A673 (cell line): ENCODE data around the gene SHROOM2. TPM values are rescaled to one million over a fixed set of nuclear protein-coding genes. Genes with fewer than 3 reads are reported as not detected.

ENCODE experiments used
- BruUV-seq: library from RNA; stranded (reverse); fragments of 400-500 nt; replicated peaks from 2 replicates; lab custom pipeline; 2021; lab: Mats Ljungman, UMichigan
- CTCF ChIA-PET: fragments of 300-600 bp; sonication (Branson Sonifier 250); formaldehyde crosslinking; loops from one replicate; lab custom pipeline; 2022; ENCODE audit warnings: antibody characterized with exemption; lab: Charles Lee
- POLR2A ChIA-PET: fragments of 300-600 bp; sonication (Branson Sonifier 250); formaldehyde crosslinking; loops from one replicate; lab custom pipeline; 2022; ENCODE audit warnings: antibody characterized with exemption; ENCODE audit not compliant: low non-redundant PET; lab: Charles Lee
- DNase-seq: peaks from one replicate; pipeline ENCODE4 v3.0.0-alpha.2; 2015; ENCODE audit warnings: low spot score
- H3K27ac ChIP-seq: fragments of 200-600 bp; sonication (generic); 2 replicates; pipeline ENCODE4 v1.5.1; 2016; ENCODE audit warnings: mixed run types, low read depth, mild to moderate bottlenecking, mixed read lengths, antibody characterized with exemption, low read length; ENCODE audit not compliant: poor library complexity, severe bottlenecking
- H3K27me3 ChIP-seq: fragments of 200-600 bp; sonication (generic); replicated peaks from 2 replicates; pipeline ENCODE4 v1.6.1; 2017; ENCODE audit warnings: mixed run types, low read depth, mild to moderate bottlenecking, mixed read lengths, antibody characterized with exemption, low read length; ENCODE audit not compliant: insufficient read depth, poor library complexity
- H3K36me3 ChIP-seq: fragments of 200-600 bp; sonication (generic); 2 replicates; pipeline ENCODE4 v1.6.1; 2016; ENCODE audit warnings: mixed run types, mild to moderate bottlenecking, mixed read lengths, antibody characterized with exemption, low read length; ENCODE audit not compliant: insufficient read depth, poor library complexity, severe bottlenecking
- H3K4me1 ChIP-seq: fragments of 200-600 bp; sonication (generic); 2 replicates; pipeline ENCODE4 v1.6.1; 2017; ENCODE audit warnings: mixed run types, mild to moderate bottlenecking, mixed read lengths, antibody characterized with exemption, low read length; ENCODE audit not compliant: insufficient read depth, poor library complexity, severe bottlenecking
- H3K4me3 ChIP-seq: fragments of 200-600 bp; sonication (generic); 2 replicates; pipeline ENCODE4 v1.5.1; 2016; ENCODE audit warnings: low read depth, mixed run types, mild to moderate bottlenecking, mixed read lengths, low read length; ENCODE audit not compliant: poor library complexity, severe bottlenecking
- H3K9me3 ChIP-seq: fragments of 200-600 bp; sonication (generic); 2 replicates; pipeline ENCODE4 v1.6.1; 2016; ENCODE audit warnings: mixed run types, low read depth, mild to moderate bottlenecking, mixed read lengths, antibody characterized with exemption, low read length; ENCODE audit not compliant: poor library complexity, severe bottlenecking
- EZH2 ChIP-seq: fragments of 200-600 bp; sonication (generic); IDR thresholded peaks from 2 replicates; pipeline ENCODE4 v1.6.1; 2017; ENCODE audit warnings: borderline replicate concordance, low read depth, mild to moderate bottlenecking, mixed read lengths, antibody characterized with exemption, low read length; ENCODE audit not compliant: poor library complexity, severe bottlenecking
- intact Hi-C: fragments of 100-400 bp; cut with micrococcal nuclease; formaldehyde crosslinking; loops from one replicate; pipeline ENCODE4 v1.10.0; 2022; ENCODE audit not compliant: unreplicated experiment
- total RNA-seq: library from RNA; stranded (reverse); gene quantifications from 2 replicates; pipeline ENCODE4 v1.2.3, GENCODE V29; 2021
- TF ChIP-seq, protein P1 (sequence below): fragments of 300-800, 200-600 bp; sonication (generic); conservative IDR thresholded peaks from 2 replicates; pipeline ENCODE4 v1.5.1; 2017; ENCODE audit warnings: low read depth, mild to moderate bottlenecking, antibody characterized with exemption, low read length, moderate library complexity, mixed read lengths

Gene SHROOM2
- total RNA-seq, 1 experiment from 2014 or later: 3.7 TPM

DNA sequence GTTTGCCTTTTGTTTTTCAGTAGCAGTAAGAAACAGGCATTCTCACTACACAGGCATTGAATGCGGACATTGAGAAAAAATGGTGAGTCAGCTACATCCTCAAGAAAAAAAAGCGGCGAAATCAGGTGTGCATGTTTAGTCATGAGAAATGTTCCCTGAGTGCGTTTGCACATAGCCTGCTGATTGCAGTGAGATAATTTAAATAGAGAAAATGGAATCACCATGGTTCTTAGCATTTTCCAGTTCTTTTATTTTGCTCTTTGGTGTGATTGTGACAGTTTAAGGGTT, 126.9 kb downstream of the SHROOM2 start:
- ChIA-PET CTCF (no interaction called here), POLR2A (no interaction called here)
- Histone ChIP-seq H3K27ac (no peak overlapping the region), H3K27me3 (no peaks in the 10 kb centered on the region), H3K4me3 (no peak overlapping the region), H3K9me3 (no peaks in the 10 kb centered on the region), H3K36me3 (no peaks in the 10 kb centered on the region), H3K4me1 (no peaks in the 10 kb centered on the region)
- BruUV-seq: no TSS peak
- no peak for TF ChIP-seq EZH2
- TF ChIP-seq, protein P1, sequence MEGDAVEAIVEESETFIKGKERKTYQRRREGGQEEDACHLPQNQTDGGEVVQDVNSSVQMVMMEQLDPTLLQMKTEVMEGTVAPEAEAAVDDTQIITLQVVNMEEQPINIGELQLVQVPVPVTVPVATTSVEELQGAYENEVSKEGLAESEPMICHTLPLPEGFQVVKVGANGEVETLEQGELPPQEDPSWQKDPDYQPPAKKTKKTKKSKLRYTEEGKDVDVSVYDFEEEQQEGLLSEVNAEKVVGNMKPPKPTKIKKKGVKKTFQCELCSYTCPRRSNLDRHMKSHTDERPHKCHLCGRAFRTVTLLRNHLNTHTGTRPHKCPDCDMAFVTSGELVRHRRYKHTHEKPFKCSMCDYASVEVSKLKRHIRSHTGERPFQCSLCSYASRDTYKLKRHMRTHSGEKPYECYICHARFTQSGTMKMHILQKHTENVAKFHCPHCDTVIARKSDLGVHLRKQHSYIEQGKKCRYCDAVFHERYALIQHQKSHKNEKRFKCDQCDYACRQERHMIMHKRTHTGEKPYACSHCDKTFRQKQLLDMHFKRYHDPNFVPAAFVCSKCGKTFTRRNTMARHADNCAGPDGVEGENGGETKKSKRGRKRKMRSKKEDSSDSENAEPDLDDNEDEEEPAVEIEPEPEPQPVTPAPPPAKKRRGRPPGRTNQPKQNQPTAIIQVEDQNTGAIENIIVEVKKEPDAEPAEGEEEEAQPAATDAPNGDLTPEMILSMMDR: no peak
- DNase-seq: no peak
- intact Hi-C loops: no loop called here

DNA sequence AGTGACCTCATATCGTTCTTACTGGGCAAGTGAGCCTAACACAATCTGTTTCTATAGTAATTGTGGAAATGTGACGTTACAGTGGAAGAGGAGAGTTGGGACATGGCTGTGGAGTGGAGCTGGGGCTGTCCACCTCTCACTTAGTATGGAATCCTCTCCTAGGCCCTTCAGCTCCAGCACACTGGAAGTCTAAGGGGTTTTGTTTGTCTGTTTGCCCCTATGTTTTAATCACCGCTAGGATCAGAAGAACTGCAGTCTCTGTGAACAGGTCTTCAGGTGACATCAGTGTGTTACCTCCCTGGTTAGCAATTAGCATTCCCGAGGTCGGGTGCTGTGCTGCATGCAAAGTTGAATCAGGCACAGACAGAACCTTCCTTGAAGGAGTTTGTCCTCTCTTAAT, 131.6 kb downstream of the SHROOM2 start:
- BruUV-seq: no TSS peak
- DNase-seq: no peak
- ChIA-PET POLR2A (no interaction called here), CTCF (no interaction called here)
- TF ChIP-seq EZH2: no peak
- TF ChIP-seq, protein P1: no peak
- no peaks in the 10 kb centered on the region for H3K9me3 ChIP-seq
- H3K4me3 ChIP-seq: no peak overlapping the region
- no peaks in the 10 kb centered on the region for H3K36me3 ChIP-seq
- intact Hi-C loops: no loop called here
- no peaks in the 10 kb centered on the region for H3K4me1 ChIP-seq
- no peaks in the 10 kb centered on the region for H3K27me3 ChIP-seq
- no peak overlapping the region for H3K27ac ChIP-seq

DNA sequence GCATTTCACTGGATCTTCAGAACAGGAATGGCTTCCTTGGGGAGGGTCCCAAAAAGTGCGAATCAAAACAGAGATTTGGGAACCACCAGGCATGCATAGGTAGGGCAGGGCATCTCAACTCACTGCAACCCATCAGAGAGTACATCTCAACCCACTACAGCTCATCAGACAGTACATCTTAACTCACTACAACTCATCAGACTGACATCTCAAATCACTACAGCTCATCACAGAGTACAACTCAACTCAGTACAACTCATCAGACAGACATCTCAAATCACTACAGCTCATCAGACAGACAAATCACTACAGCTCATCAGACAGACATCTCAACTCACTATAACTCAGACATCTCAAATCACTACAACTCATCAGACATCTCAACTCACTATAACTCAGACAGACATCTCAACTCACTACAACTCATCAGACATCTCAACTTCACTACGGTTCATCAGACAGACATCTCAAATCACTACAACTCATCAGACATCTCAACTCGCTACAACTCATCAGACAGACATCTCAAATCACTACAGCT, 133.5 kb downstream of the SHROOM2 start:
- Histone ChIP-seq H3K4me1 (no peaks in the 10 kb centered on the region), H3K9me3 (no peaks in the 10 kb centered on the region), H3K4me3 (no peak overlapping the region), H3K27me3 (no peaks in the 10 kb centered on the region), H3K27ac (no peak overlapping the region), H3K36me3 (no peaks in the 10 kb centered on the region)
- intact Hi-C loops: no loop called here
- ChIA-PET CTCF (no interaction called here), POLR2A (interaction anchor here (0.7 kb wide), 1 partner anchor 743 kb away, joined by 17 read pairs; no protein-coding TSS in a partner anchor)
- no TSS peak for BruUV-seq
- TF ChIP-seq EZH2: no peak
- TF ChIP-seq, protein P1: no peak
- DNase-seq: no peak
